Lower leg skin (tissue), 3 donors: ENCODE results near the gene WDR73.

Experiments
- CTCF ChIP-seq, 3 donors: fragments of 450-650 bp; IDR thresholded peaks; one replicate each; pipeline ENCODE4 v1.5.1; 2016; ENCODE audit warnings: antibody characterized with exemption in 3 of 3, mild to moderate bottlenecking in 3 of 3, moderate library complexity in 2 of 3
- POLR2A ChIP-seq, 2 donors: fragments of 450-650 bp; IDR thresholded peaks; one replicate each; pipeline ENCODE4 v1.6.1; 2016 to 2017; ENCODE audit warnings: antibody characterized with exemption in 2 of 2, mild to moderate bottlenecking in 1 of 2, moderate library complexity in 1 of 2

- TF ChIP-seq CTCF (IDR thresholded peaks at IDR 0.05), result no peak
- TF ChIP-seq POLR2A (IDR thresholded peaks at IDR 0.05), result no peak
Measured at GRCh38 chr15:84653584-84653909, 536 bp downstream of the WDR73 start.
